Fibroblast of the conjunctiva (primary cell): ENCODE results near the gene FBXO31.

Experiments used
- DNase-seq: peaks from one replicate; pipeline ENCODE4 v3.0.0-alpha.2; 2010; ENCODE audit warnings: low read depth

The FBXO31 gene, protein sequence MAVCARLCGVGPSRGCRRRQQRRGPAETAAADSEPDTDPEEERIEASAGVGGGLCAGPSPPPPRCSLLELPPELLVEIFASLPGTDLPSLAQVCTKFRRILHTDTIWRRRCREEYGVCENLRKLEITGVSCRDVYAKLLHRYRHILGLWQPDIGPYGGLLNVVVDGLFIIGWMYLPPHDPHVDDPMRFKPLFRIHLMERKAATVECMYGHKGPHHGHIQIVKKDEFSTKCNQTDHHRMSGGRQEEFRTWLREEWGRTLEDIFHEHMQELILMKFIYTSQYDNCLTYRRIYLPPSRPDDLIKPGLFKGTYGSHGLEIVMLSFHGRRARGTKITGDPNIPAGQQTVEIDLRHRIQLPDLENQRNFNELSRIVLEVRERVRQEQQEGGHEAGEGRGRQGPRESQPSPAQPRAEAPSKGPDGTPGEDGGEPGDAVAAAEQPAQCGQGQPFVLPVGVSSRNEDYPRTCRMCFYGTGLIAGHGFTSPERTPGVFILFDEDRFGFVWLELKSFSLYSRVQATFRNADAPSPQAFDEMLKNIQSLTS

DNA sequence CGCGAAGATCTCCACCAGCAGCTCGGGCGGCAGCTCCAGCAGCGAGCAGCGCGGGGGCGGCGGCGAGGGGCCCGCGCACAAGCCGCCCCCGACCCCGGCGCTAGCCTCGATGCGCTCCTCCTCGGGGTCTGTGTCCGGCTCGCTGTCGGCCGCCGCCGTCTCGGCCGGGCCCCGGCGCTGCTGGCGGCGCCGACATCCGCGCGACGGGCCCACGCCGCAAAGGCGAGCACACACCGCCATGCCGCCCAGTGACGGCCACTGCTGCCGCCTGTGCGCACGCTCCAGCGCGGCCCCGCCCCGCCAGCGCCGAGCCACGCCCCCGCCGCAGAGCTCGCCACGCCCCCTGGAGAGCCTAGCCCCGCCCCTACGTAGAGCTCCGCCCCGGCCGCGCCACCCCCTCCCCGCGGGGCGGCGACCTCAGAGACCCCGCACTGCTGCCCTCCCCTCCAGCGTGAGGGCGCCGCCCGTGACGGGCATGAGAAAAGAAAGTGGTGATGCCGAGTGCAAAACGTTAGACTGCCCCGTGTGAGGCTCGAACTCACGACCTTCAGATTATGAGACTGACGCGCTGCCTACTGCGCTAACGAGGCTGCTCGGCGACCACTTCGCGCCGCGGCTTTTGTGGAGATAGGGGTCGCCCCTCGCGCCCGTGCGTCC lies at the start of gene FBXO31:
Gene FBXO31 (minus strand): TSS at position 272 of the 657 bp plus-strand sequence. CDS start 32 bp downstream, at position 240.
- DNase-seq = peak; percentile 92

DNA sequence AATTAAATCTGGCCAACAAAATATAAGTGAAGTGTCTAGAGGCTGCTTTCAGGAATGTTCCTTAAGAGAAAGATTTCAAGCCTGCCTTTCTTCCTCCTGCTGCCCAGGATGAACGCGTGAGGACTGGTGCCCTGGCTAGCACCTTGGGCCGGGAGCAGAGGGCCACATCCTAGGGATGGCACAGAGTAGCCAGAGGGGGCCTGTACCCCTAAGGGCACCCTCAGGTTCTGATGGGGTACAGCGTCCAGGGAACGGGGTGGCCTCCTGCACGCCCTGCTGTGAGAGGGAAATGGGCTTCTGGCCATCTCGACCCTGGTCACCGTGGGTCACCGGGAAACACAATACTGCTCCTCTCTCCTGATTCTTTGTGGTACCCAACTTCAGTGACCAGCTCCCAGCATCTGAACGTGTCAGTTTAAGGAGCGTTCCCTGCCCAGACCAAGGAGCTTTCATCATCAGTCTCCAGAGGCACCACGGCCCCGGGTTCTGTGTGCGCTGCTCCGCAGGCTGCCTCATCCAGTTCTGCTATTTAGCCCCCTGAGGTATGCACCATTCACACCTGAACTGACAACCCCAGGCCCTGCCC lies 48.8 kb upstream of the FBXO31 start:
- no peak for DNase-seq

DNA sequence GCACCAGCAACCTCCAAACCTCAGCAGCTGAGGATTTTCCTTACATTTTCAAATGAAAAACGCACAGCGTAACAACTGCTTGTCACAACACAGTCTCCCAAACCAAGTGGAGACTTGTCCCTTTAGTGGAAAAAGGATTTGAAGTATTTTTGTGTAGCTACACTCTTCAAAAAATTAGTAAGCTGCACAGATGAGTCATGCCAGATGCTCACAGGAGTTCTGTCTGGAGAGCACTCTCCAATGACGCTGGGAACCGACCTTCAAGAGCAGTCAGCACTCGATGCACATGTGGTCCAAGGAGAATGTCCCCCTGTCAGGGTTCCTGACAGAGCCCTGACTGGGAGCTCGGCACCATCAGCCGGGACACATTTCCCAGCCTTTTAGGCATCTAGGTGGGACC lies 48.4 kb upstream of the FBXO31 start:
- DNase-seq = peak; percentile 33

DNA sequence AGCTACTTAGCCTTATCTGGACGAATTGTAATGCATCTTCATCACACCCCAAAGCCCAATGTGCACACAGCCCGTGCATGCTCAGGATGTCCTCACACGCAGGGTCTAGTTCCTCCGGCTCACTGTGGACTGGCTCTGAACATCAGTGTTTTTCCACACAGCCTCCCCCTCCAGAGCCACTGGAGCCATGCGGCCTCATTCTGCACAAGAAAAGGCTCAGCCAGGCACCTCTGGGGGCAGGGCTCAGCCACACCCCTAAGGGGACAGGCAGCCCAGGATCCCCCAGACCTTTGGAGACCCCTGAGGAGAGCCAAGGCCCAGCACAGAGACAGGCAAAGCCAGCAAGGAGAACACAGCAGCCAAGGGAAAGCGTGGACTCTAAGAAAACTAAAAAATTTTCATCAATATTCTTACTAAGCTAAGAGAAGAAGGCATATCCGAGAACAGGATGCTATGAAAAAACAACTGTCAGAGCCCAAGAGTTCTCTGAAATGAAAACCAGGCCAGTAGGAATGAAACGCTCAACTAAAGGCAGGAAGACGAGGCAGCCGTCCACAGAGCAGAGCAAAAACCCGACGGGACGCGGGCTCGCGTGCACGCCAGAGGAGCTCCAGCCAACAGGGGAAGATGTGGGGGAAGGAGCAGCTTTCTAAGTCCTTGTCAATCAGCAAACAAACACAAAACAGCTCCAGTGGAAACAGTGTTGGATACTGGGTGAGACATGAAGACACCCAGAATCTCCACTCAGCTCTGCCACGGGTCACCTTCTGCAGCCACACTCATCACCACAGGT lies 43.0 kb upstream of the FBXO31 start:
- DNase-seq = no peak

DNA sequence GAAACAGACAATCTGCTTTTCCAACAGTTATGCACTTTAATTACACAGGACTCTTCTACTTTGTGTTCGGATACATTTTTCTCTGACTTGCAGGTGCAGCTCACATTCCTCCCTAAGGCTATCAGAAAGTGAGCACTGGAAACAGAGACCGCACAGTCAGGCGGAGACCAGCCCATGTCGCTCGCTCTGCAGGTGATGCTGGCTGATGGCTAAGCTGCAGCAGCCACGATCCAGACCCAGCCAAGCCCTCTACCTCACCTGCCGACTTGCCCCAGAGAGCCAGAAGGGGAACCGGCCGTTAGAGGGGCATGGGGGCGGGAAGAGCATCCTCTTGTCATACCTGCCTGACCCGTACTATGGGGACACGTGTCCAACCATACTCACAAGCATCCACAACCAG lies 42.4 kb upstream of the FBXO31 start:
- no peak for DNase-seq

DNA sequence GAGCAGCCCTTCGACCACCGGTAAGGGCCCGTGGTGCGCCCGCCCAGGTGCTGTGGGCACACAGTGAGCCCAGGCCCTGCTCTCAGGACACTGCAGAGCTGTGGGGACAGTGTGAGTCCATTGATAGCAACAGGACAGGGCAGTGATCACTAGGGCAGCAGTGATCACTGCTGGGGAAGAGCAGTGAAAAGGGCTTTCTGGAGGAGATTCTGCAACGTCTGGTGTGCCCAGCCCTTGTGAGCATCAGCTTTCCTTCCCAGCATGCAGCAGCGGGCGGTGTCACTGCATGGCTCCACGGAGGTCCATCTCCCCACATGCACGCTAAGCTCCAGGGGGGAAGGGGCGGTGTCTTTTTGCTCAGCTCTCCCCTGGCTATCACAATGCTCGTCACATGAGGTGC lies 40.7 kb upstream of the FBXO31 start:
- no peak for DNase-seq

DNA sequence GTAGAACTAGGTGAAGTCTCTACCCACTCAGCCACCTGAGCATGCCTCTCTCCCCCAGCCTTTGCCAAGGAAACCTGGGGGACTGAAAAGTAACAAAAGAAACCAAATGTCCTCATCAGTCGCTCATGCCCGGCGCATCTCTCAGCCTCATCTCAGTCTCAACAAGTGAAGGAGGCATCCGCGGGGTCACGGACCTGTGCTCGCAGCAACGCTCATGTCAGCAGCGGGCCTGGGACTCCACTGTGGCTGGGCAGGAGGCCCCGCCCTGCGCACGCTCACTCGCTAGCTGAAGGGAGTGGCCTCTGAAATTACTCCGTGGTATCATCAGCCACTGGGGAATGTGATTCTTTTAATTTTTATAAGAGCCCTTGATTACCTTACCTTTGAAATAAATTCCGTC lies 39.9 kb upstream of the FBXO31 start:
- no peak for DNase-seq

DNA sequence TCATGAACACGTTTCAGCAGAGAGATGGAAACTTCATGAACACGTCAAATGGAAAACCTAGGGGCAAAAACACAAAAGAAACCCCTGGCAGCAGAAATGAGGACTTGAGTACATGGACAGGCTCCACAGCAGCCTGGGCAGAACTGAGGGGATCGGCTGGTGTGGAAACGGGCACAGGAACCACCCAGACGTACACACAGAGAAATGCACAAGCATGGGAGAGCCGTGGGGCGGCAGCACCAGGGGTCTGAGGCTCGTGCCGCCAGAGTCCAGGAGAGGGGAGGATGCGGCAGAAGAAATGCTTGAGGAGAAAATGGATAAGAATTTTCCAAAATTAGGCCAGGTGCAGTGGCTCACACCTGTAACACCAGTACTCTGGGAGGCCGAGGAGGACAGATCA lies 38.5 kb upstream of the FBXO31 start:
- DNase-seq = no peak

DNA sequence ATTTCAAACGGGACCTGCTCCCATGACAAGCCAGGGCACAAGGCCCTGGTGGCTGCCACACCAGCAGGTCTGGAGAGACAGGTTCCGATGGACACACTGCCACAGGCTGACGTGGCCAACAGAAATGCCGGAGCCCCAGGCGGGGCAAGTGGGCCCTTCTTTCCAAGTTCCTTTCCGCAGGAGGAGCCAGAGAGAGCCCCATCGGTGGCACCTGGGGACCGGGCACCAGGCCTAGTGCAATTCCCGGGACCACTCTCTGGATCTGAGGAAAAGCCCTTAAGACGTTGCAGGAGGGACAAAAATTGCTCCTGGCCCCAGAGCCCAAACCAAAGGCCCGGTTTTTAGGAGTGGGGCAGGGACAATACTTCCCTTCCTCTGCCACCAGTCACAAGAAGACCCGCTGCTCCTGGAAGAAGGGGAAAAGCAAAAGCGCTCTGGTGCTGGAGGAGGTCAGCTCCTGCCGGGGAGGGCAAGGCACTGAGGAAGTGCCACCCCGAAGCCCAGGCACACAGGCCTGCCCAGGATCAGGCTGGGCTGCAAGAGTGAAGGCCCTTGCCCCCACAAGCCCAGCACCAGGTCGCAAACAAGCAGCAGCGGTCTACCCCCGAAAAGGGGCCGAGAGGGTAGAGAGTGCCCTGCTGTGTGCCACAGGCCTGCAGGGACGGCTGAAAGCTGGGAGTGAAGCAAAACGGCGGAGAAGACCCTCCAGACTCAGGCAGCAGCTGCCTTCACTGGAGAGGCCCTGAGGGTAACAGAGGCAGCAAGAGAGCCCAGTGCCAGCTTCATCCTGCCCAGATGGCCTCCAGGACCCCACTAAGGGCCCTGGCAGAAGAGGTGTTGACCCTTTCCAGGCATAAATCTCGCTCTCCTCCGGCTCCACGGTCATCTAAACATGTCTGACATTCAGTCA lies 37.7 kb upstream of the FBXO31 start:
- no peak for DNase-seq

DNA sequence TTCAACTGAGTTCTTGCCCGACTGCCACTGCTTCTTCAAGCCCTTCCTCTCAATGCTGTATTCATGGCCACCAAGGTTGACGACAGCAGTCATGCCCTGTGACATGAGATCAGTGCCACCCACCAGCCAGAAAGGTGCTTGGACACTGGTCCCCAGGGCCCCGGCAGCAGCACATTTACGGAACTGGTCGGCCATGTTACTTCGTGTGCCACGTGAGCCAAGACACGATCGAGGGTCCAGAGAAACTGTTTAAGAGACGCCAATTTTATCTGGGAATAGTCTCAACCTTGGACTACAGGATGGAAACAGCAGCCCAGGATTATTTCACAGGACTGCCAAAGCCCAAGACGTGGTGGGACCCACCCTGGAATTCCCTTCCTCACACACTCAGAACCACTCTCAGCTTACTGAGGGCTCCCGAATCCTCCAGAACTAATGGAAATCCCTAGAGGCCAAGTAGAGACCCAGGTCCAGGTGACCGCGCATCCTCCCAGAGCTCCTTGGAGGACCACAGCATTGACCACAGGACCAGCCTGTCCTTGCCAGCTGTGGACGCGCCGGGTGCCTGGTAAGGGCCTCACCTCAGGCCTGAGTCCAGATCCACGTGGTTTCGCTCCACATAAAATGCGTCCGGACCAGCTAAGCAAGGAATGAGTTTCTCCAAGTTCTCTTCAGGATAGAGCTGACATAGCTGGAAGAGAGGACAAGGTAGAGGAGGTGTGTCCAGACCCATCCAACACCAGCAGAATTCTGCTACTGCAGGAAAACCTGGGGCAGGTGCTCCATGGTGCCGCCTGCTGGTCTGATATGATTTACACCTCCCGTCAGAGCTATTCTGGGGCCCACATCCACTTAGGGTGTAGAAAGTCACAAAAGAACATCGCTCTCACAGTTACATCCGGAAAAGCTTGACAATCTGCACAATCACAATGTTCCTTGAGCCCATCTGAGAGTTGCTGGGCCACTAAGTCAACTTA lies 36.7 kb upstream of the FBXO31 start:
- no peak for DNase-seq

DNA sequence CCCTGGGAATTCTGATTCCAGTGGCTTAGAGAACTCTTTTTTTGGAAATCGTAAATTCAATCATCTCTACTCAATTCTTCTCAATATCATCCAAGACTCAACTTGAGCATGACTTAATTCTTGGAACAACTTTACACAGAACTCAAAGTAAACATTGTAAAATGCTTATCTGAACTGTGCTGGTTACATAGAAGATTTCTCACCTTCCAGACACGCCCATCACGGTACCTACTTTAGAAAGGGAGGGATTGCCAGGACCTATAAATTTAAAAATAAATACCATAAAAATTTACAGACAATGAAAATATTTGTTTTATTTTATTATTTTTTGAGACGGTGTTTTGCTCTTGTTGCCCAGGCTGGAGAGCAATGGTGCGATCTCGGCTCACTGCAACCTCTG lies 35.1 kb upstream of the FBXO31 start:
- DNase-seq = no peak

DNA sequence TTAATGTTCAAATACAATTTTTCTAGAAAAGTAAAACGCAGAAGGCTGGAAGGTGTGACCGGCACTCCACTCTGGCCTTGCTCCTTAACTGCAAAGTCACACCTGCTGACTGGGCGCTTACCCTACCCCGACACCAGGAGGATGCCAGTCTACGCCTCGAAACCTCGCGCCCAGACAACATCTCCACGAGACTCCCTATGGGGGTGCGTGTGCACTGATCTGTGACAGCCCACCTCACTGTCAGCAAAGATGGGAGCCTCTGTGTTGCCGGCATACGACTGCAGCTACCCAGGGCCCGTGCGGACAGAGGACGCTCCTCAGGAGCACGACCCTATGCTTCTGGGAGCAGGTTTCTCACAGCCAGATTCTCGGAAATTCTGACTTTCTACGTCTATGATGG lies 34.6 kb upstream of the FBXO31 start:
- DNase-seq = no peak

DNA sequence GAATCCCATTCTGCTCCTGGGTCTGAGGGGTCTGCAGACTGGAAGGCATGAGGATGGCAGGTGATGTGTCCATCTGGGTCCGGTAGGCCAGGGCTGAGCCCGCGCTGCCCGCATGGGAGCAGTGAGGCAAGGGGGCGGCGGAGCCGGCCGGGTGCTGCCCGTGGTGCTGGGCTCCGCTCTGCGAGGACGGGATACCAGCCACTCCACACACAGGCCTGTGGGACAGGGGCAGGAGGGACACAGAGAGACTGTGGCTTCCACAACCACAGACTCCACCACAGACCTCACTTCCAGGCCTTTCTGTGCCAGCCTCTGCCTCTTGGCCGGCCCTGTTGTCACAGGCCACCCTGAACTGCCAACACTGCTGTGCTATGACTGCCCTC lies 33.9 kb upstream of the FBXO31 start:
- no peak for DNase-seq

DNA sequence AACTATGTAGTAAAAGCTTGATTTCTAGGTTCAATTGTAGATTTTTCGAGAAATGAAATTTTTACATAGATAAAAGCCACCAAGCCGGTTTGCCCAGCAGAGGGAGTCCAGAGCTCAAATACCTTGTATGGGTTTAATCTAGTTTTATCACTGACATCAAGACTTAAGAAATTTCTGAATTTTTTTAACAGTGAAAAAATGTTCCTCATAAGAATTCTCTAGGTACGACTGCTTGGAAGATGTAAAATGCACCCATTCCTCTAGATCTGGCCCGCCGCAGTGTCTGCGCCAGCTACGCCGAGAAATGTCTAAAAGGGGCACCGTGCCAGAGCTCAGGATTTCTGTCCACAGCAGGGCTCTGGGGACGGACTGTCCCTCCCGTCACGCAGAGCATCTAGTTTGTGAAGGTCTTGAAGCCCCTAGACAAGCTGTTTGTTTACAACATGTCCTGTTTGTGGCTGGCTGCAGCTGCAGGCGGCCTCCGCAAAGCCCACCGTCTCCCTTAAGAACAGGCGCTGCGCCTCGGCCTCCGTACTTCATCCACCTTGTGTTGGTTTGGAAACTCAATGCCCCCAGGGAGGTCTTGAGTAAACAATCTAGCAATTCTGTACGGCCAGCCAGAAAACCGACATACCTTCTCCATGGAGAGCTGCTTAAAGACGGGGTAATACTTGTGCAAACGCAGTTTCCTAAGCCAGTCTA lies 33.4 kb upstream of the FBXO31 start:
- DNase-seq = peak; percentile 62

DNA sequence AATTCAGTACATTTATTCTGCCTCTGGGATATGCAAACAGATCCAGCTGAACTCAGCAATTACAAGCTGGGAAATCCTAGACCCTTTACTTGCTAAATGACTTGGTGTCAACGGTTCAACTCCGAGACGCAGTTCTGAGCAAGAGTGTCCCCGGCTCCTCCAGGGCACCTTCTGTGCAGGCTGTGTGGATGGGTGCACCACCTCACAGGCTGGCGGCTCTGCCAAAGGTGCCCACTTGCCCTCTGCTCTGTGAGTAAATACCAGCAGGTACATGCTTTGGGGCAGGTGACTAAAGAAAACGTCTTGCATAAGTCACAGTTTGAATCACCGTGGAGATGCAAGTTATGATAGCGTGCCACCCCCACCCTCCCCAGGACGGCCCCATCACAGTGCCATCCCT lies 31.9 kb upstream of the FBXO31 start:
- DNase-seq = no peak

DNA sequence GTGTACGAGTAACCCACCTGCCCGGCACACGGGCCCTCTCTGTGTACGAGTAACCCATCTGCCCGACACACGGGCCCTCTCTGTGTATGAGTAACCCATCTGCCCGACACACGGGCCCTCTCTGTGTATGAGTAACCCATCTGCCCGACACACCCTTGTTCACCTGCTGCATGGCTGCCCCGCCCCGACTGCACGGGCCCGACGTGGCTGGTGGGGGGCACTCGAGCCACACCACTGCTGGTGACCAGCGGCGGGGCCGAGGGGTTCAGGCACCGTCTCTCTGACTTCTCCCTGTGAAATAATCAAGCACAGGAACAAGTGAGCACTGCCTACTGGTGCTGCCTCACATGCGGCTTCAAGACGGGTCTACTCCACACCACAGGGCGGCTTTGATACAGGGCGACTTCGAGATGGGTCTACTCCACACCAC lies 30.7 kb upstream of the FBXO31 start:
- no peak for DNase-seq

DNA sequence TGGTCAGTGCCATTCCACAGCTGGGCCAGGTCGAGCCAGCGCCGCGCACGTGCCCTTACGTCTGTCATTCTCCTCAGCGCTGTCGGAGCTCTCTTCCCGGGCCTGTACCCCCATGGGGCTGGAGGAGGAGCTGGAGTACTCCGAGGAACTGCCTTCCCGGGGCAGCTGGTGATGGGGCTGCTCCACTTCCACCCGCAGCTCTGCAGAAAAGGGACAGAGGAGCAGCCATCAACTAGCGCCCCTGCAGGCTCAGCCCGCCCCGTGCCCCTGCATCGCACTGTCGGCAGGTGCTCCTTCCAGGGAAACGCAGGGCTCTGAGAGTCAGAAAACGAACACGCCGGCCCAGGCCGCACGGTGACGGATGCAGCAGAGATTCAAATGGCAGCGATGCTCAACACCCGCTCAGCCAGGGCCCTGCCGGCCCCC lies 29.4 kb upstream of the FBXO31 start:
- DNase-seq = no peak

DNA sequence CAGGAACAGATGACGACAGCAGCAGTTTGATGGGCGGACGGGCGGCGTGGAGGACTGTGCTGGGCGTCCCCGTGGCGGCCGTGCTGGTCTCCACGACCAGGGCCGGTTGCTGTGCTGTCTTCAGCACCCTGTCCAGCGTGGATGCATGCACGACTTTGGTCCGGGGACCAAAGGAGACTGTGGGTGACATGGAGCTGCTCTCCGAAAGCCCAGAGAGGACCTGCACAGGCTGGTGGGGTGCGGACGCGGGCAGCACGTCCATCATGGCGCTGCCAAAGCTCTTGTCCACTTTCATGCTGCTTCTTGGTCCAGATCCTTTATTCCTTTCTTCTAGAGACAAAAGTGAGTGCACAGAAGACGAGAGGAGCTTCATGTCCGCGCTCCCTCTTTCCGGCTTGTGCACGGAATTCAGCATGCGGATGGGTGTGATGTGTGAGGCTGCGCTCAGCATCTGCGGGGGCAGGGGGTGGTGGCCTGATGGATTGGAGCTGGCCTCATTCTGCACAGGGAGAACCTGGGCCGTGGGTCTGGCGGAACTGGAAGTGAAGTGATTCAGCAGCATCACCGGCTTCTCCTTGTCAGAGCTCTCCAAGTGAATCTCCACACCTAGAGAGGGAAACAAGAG lies 28.9 kb upstream of the FBXO31 start:
- DNase-seq = no peak
